Large intestine (tissue), 3 donors: ENCODE measurements around the gene SGCD. TPM values are rescaled to one million over a fixed set of nuclear protein-coding genes. Genes with fewer than 3 reads are reported as not detected.

Source experiments
- DNase-seq, 2 donors: peaks; one replicate each; pipeline versions ENCODE4 v3.0.0 to v3.0.0-alpha.2; 2013
- H3K27ac ChIP-seq: one replicate; pipeline ENCODE4 v1.5.1; 2013; ENCODE audit warnings: low read length
- H3K27me3 ChIP-seq: 2 replicates; pipeline ENCODE4 v1.6.1; 2013; ENCODE audit warnings: low read length; ENCODE audit not compliant: control insufficient read depth, insufficient read depth
- H3K36me3 ChIP-seq: 2 replicates; pipeline ENCODE4 v1.6.1; 2013; ENCODE audit warnings: low read length; ENCODE audit not compliant: control insufficient read depth, insufficient read depth
- H3K4me1 ChIP-seq: one replicate; pipeline ENCODE4 v1.6.1; 2013; ENCODE audit warnings: low read length; ENCODE audit not compliant: control insufficient read depth, insufficient read depth
- H3K4me3 ChIP-seq: one replicate; pipeline ENCODE4 v1.5.1; 2013; ENCODE audit warnings: low read length
- H3K9me3 ChIP-seq: one replicate; pipeline ENCODE4 v1.6.1; 2013; ENCODE audit warnings: mild to moderate bottlenecking, low read depth, low read length, moderate library complexity; ENCODE audit not compliant: control insufficient read depth
- WGBS: methylation state at CpG from one replicate; pipeline ENCODE4 v1.1.5; 2013; ENCODE audit warnings: low lambda C conversion rate; ENCODE audit not compliant: insufficient coverage; 5-methylcytosine and 5-hydroxymethylcytosine counted together
- polyA plus RNA-seq: library from polyadenylated mRNA; unstranded; fragments of 120-200 nt; gene quantifications from one replicate; pipeline ENCODE4 v1.2.1, GENCODE V29; 2013

SGCD gene
- polyA plus RNA-seq, 1 donor, result 9.0 TPM

GRCh38 chr5:156419661-156420060, 92.7 kb downstream of the SGCD start:
- DNase-seq, result no peak
- Histone ChIP-seq H3K4me1 (no peaks in the 10 kb centered on the region), H3K9me3 (no peaks in the 10 kb centered on the region), H3K27ac (no peak overlapping the region), H3K36me3 (no peaks in the 10 kb centered on the region), H3K27me3 (no peaks in the 10 kb centered on the region), H3K4me3 (no peak overlapping the region)
- WGBS, result no CpG with 5 or more reads among the region's 1 CpG

GRCh38 chr5:156420665-156421064, 93.7 kb downstream of the SGCD start:
- Histone ChIP-seq H3K4me1 (no peaks in the 10 kb centered on the region), H3K27me3 (no peaks in the 10 kb centered on the region), H3K27ac (no peak overlapping the region), H3K4me3 (no peak overlapping the region), H3K36me3 (no peaks in the 10 kb centered on the region), H3K9me3 (no peaks in the 10 kb centered on the region)
- WGBS, result 17% methylated on average over 1 of the region's 1 CpG
- DNase-seq, result no peak

- Histone ChIP-seq H3K9me3 (no peaks in the 10 kb centered on the region), H3K36me3 (no peaks in the 10 kb centered on the region), H3K4me3 (no peak overlapping the region), H3K27ac (no peak overlapping the region), H3K4me1 (no peaks in the 10 kb centered on the region), H3K27me3 (no peaks in the 10 kb centered on the region)
- DNase-seq, result no peak
- no CpG with 5 or more reads among the region's 4 CpGs for WGBS
Observed at GRCh38 chr5:156421798-156422197, 94.8 kb downstream of the SGCD start.

- Histone ChIP-seq H3K27me3 (no peaks in the 10 kb centered on the region), H3K36me3 (no peaks in the 10 kb centered on the region), H3K4me1 (no peaks in the 10 kb centered on the region), H3K27ac (no peak overlapping the region), H3K4me3 (no peak overlapping the region), H3K9me3 (no peaks in the 10 kb centered on the region)
- WGBS, result no CpG with 5 or more reads among the region's 3 CpGs
- DNase-seq, result no peak
Observed at GRCh38 chr5:156423597-156423996, 96.6 kb downstream of the SGCD start.

- no peak for DNase-seq
- 100% methylated on average over 1 of the region's 4 CpGs for WGBS
- no peaks in the 10 kb centered on the region for H3K9me3 ChIP-seq
- H3K27ac ChIP-seq, result no peak overlapping the region
- H3K4me3 ChIP-seq, result no peak overlapping the region
- no peaks in the 10 kb centered on the region for H3K4me1 ChIP-seq
- no peaks in the 10 kb centered on the region for H3K27me3 ChIP-seq
- H3K36me3 ChIP-seq, result no peaks in the 10 kb centered on the region
Observed at GRCh38 chr5:156427315-156427714, 100.4 kb downstream of the SGCD start.

GRCh38 chr5:156431956-156432829, 105.2 kb downstream of the SGCD start:
- DNase-seq, result no peak
- H3K4me1 ChIP-seq, result no peaks in the 10 kb centered on the region
- H3K4me3 ChIP-seq, result no peak overlapping the region
- H3K27ac ChIP-seq, result no peak overlapping the region
- WGBS, result no CpG with 5 or more reads among the region's 9 CpGs
- no peaks in the 10 kb centered on the region for H3K36me3 ChIP-seq
- no peaks in the 10 kb centered on the region for H3K27me3 ChIP-seq
- no peaks in the 10 kb centered on the region for H3K9me3 ChIP-seq

- Histone ChIP-seq H3K27ac (no peak overlapping the region), H3K36me3 (no peaks in the 10 kb centered on the region), H3K9me3 (no peaks in the 10 kb centered on the region), H3K4me3 (no peak overlapping the region), H3K27me3 (no peaks in the 10 kb centered on the region), H3K4me1 (no peaks in the 10 kb centered on the region)
- WGBS, result no CpG with 5 or more reads among the region's 1 CpG
- no peak for DNase-seq
Observed at GRCh38 chr5:156432830-156433105, 105.8 kb downstream of the SGCD start.

GRCh38 chr5:156434471-156434870, 107.5 kb downstream of the SGCD start:
- Histone ChIP-seq H3K27ac (no peak overlapping the region), H3K27me3 (no peaks in the 10 kb centered on the region), H3K4me3 (no peak overlapping the region), H3K36me3 (no peaks in the 10 kb centered on the region), H3K9me3 (no peaks in the 10 kb centered on the region), H3K4me1 (no peaks in the 10 kb centered on the region)
- DNase-seq, result no peak
- WGBS, result 93% methylated on average over 3 of the region's 5 CpGs

GRCh38 chr5:156435101-156435500, 108.1 kb downstream of the SGCD start:
- Histone ChIP-seq H3K27me3 (no peaks in the 10 kb centered on the region), H3K9me3 (no peaks in the 10 kb centered on the region), H3K27ac (no peak overlapping the region), H3K36me3 (no peaks in the 10 kb centered on the region), H3K4me3 (no peak overlapping the region), H3K4me1 (no peaks in the 10 kb centered on the region)
- WGBS, result no CpG with 5 or more reads among the region's 3 CpGs
- no peak for DNase-seq

GRCh38 chr5:156438076-156438475, 111.1 kb downstream of the SGCD start:
- Histone ChIP-seq H3K4me1 (no peaks in the 10 kb centered on the region), H3K27me3 (no peaks in the 10 kb centered on the region), H3K27ac (no peak overlapping the region), H3K36me3 (no peaks in the 10 kb centered on the region), H3K9me3 (no peaks in the 10 kb centered on the region), H3K4me3 (no peak overlapping the region)
- WGBS, result 83% methylated on average over 1 of the region's 3 CpGs
- no peak for DNase-seq

- Histone ChIP-seq H3K27me3 (no peaks in the 10 kb centered on the region), H3K4me1 (peaks cover 2% of the 10 kb centered on the region), H3K9me3 (peaks cover 3% of the 10 kb centered on the region), H3K4me3 (no peak overlapping the region), H3K36me3 (no peaks in the 10 kb centered on the region), H3K27ac (no peak overlapping the region)
- DNase-seq, result no peak
- WGBS, result 75% methylated on average over 1 of the region's 3 CpGs
Observed at GRCh38 chr5:156444753-156445291, 117.9 kb downstream of the SGCD start.
